Astrocyte (in vitro differentiated cells and primary cell): ENCODE measurements around the gene UBE4A.

Experiments
- CTCF ChIP-seq: IDR thresholded peaks from 2 replicates; pipeline ENCODE4 v1.5.1; 2011; ENCODE audit warnings: low read depth, mild to moderate bottlenecking, inconsistent platforms, low read length, moderate library complexity; ENCODE audit not compliant: insufficient read depth
- EZH2 ChIP-seq: IDR thresholded peaks from 2 replicates; pipeline ENCODE4 v1.6.1; 2012; ENCODE audit warnings: mild to moderate bottlenecking, low read length, inconsistent platforms; ENCODE audit not compliant: insufficient read depth

- no peak for TF ChIP-seq CTCF
- no peak for TF ChIP-seq EZH2
Measured at GRCh38 chr11:118359295-118359958, at the start of gene UBE4A.
